ENCODE data around the gene ANTXR1. TPM values are rescaled to one million over a fixed set of nuclear protein-coding genes. Genes with fewer than 3 reads are reported as not detected.

The ANTXR1 gene
- total RNA-seq, 1 experiment from 2014 or later: 181 TPM

- CTCF ChIA-PET: no interaction called here
- H3K27ac ChIP-seq (ENCODE audit: low read depth, low read length, poor library complexity, severe bottlenecking): no peak overlapping the region
- no peak for TF ChIP-seq CTCF (conservative IDR thresholded peaks at IDR 0.05; ENCODE audit: low read depth, low read length)
- no peak for TF ChIP-seq EZH2 (IDR thresholded peaks at IDR 0.05; ENCODE audit: borderline replicate concordance, low read depth, low read length, poor library complexity, severe bottlenecking)
Measured at GRCh38 chr2:69280796-69281412, 267.9 kb downstream of the ANTXR1 start.

GRCh38 chr2:69285379-69285894 is 272.5 kb downstream of the ANTXR1 start:
- no peaks in the 10 kb centered on the region for H3K9me3 ChIP-seq (ENCODE audit: low read depth, low read length, poor library complexity, severe bottlenecking)
- no peak overlapping the region for H3K4me3 ChIP-seq (ENCODE audit: low read depth, low read length, poor library complexity, severe bottlenecking)
- CTCF ChIA-PET: no interaction called here
- no peak for DNase-seq (ENCODE audit: low spot score)
- POLR2A ChIA-PET (ENCODE audit: low non-redundant PET): no interaction called here
- TF ChIP-seq EZH2 (IDR thresholded peaks at IDR 0.05; ENCODE audit: borderline replicate concordance, low read depth, low read length, poor library complexity, severe bottlenecking) (no peak), CTCF (conservative IDR thresholded peaks at IDR 0.05; ENCODE audit: low read depth, low read length) (no peak)
- no peaks in the 10 kb centered on the region for H3K27me3 ChIP-seq (replicated peaks; ENCODE audit: insufficient read depth, low read depth, low read length, poor library complexity)
- no TSS peak for BruUV-seq (replicated peaks)
- no peaks in the 10 kb centered on the region for H3K36me3 ChIP-seq (ENCODE audit: insufficient read depth, low read length, poor library complexity, severe bottlenecking)
- intact Hi-C loops (cut with micrococcal nuclease; ENCODE audit: unreplicated experiment): no loop called here
- H3K4me1 ChIP-seq (ENCODE audit: insufficient read depth, low read length, poor library complexity, severe bottlenecking): no peaks in the 10 kb centered on the region
- no peak overlapping the region for H3K27ac ChIP-seq (ENCODE audit: low read depth, low read length, poor library complexity, severe bottlenecking)

More at GRCh38 chr2:69280796-69281412, 267.9 kb downstream of the ANTXR1 start:
- intact Hi-C loops (cut with micrococcal nuclease; ENCODE audit: unreplicated experiment): no loop called here
- Histone ChIP-seq H3K4me3 (ENCODE audit: low read depth, low read length, poor library complexity, severe bottlenecking) (no peak overlapping the region), H3K36me3 (ENCODE audit: insufficient read depth, low read length, poor library complexity, severe bottlenecking) (no peaks in the 10 kb centered on the region), H3K9me3 (ENCODE audit: low read depth, low read length, poor library complexity, severe bottlenecking) (no peaks in the 10 kb centered on the region), H3K4me1 (ENCODE audit: insufficient read depth, low read length, poor library complexity, severe bottlenecking) (peaks cover 5% of the 10 kb centered on the region), H3K27me3 (replicated peaks; ENCODE audit: insufficient read depth, low read depth, low read length, poor library complexity) (no peaks in the 10 kb centered on the region)
- DNase-seq (ENCODE audit: low spot score): no peak
- POLR2A ChIA-PET (ENCODE audit: low non-redundant PET): no interaction called here
- BruUV-seq (replicated peaks): no TSS peak

- CTCF ChIA-PET: no interaction called here
- H3K9me3 ChIP-seq (ENCODE audit: low read depth, low read length, poor library complexity, severe bottlenecking): no peaks in the 10 kb centered on the region
- H3K4me3 ChIP-seq (ENCODE audit: low read depth, low read length, poor library complexity, severe bottlenecking): no peak overlapping the region
- no peak for DNase-seq (ENCODE audit: low spot score)
- H3K36me3 ChIP-seq (ENCODE audit: insufficient read depth, low read length, poor library complexity, severe bottlenecking): no peaks in the 10 kb centered on the region
- BruUV-seq (replicated peaks): no TSS peak
- intact Hi-C loops (cut with micrococcal nuclease; ENCODE audit: unreplicated experiment): no loop called here
- no peak overlapping the region for H3K27ac ChIP-seq (ENCODE audit: low read depth, low read length, poor library complexity, severe bottlenecking)
- no peaks in the 10 kb centered on the region for H3K27me3 ChIP-seq (replicated peaks; ENCODE audit: insufficient read depth, low read depth, low read length, poor library complexity)
- TF ChIP-seq EZH2 (IDR thresholded peaks at IDR 0.05; ENCODE audit: borderline replicate concordance, low read depth, low read length, poor library complexity, severe bottlenecking) (no peak), CTCF (conservative IDR thresholded peaks at IDR 0.05; ENCODE audit: low read depth, low read length) (no peak)
- no peaks in the 10 kb centered on the region for H3K4me1 ChIP-seq (ENCODE audit: insufficient read depth, low read length, poor library complexity, severe bottlenecking)
- POLR2A ChIA-PET (ENCODE audit: low non-redundant PET): no interaction called here
Measured at GRCh38 chr2:69287544-69287943, 274.6 kb downstream of the ANTXR1 start.

Measured in A673 (cell line).